Nephron (organoid): Measurements from ENCODE around the gene ZNF343.

Experiments used
- H3K27ac Mint-ChIP-seq, 3 experiments: 2 replicates each; pipeline ENCODE4 v1.8.0; 2020; ENCODE audit warnings: mixed read lengths in 3 of 3, mild to moderate bottlenecking in 2 of 3, moderate library complexity in 1 of 3
- H3K27me3 Mint-ChIP-seq: 2 replicates; pipeline ENCODE4 v1.8.0; 2021; ENCODE audit warnings: low read depth, mild to moderate bottlenecking, moderate library complexity, mixed read lengths
- H3K36me3 Mint-ChIP-seq: 2 replicates; pipeline ENCODE4 v1.8.0; 2020; ENCODE audit warnings: low read depth, mixed read lengths
- H3K4me1 Mint-ChIP-seq: 2 replicates; pipeline ENCODE4 v1.8.0; 2020; ENCODE audit warnings: mixed read lengths
- H3K4me3 Mint-ChIP-seq, 3 experiments: 2 replicates each; pipeline ENCODE4 v1.8.0; 2020; ENCODE audit warnings: mild to moderate bottlenecking in 3 of 3, mixed read lengths in 3 of 3, moderate library complexity in 2 of 3
- H3K9me3 Mint-ChIP-seq: 2 replicates; pipeline ENCODE4 v1.8.0; 2020; ENCODE audit warnings: mixed read lengths
- TF ChIP-seq, protein P1 (sequence below), 3 experiments: fragments of 200-600 bp; sonication (generic); IDR thresholded peaks; one replicate each; pipeline ENCODE4 v1.5.0; 2021; ENCODE audit warnings: antibody characterized with exemption in 3 of 3; ENCODE audit not compliant: unreplicated experiment in 3 of 3

Gene ZNF343

DNA sequence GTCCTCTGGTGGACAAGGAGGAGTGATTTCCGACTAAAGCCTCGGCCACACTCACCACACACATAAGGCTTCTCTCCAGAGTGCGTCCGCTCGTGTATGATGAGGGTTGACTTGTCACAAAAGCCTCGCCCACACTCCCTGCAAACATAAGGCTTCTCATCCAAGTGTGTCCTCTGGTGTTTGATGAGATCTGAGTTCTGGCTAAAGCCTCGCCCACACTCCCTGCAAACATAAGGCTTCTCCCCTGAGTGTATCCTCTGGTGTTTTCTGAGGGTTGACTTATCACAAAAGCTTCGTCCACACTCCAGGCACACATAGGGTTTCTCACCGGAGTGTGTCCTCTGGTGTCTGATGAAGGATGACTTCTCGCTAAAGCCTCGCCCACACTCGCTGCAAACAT lies 25.2 kb downstream of the ZNF343 start:
- Mint-ChIP-seq H3K4me3 (no peak overlapping the region), H3K9me3 (no peaks in the 10 kb centered on the region), H3K4me1 (peaks cover 4% of the 10 kb centered on the region), H3K27ac (no peak overlapping the region), H3K27me3 (no peaks in the 10 kb centered on the region), H3K36me3 (peaks cover 73% of the 10 kb centered on the region)
- TF ChIP-seq, protein P1, sequence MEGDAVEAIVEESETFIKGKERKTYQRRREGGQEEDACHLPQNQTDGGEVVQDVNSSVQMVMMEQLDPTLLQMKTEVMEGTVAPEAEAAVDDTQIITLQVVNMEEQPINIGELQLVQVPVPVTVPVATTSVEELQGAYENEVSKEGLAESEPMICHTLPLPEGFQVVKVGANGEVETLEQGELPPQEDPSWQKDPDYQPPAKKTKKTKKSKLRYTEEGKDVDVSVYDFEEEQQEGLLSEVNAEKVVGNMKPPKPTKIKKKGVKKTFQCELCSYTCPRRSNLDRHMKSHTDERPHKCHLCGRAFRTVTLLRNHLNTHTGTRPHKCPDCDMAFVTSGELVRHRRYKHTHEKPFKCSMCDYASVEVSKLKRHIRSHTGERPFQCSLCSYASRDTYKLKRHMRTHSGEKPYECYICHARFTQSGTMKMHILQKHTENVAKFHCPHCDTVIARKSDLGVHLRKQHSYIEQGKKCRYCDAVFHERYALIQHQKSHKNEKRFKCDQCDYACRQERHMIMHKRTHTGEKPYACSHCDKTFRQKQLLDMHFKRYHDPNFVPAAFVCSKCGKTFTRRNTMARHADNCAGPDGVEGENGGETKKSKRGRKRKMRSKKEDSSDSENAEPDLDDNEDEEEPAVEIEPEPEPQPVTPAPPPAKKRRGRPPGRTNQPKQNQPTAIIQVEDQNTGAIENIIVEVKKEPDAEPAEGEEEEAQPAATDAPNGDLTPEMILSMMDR (IDR thresholded peaks at IDR 0.05; ENCODE audit: unreplicated experiment in 3 of 3): no peak

DNA sequence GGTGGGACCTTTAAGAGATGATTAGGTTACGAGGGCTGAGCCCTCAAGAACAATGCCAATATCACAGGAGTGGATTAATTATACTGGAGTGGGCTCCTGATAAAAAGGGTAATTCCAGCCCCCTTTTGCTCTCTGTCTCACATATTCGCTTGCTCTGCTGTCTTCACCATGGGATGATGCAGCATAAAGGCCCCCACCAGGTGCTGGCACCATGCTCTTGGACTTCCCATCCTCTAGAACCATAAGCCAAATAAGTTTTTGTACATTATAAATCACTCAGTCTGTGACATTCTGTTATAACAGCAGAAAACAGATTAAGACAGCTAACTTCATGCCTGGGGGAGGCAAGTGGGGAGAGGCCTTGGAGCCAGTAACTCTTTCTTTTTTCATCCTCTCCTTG lies 28.3 kb downstream of the ZNF343 start:
- Mint-ChIP-seq H3K27me3 (no peaks in the 10 kb centered on the region), H3K36me3 (peaks cover 58% of the 10 kb centered on the region), H3K9me3 (no peaks in the 10 kb centered on the region), H3K4me3 (no peak overlapping the region), H3K27ac (no peak overlapping the region), H3K4me1 (peaks cover under 1% of the 10 kb centered on the region)
- TF ChIP-seq, protein P1 (IDR thresholded peaks at IDR 0.05; ENCODE audit: unreplicated experiment in 3 of 3): no peak

DNA sequence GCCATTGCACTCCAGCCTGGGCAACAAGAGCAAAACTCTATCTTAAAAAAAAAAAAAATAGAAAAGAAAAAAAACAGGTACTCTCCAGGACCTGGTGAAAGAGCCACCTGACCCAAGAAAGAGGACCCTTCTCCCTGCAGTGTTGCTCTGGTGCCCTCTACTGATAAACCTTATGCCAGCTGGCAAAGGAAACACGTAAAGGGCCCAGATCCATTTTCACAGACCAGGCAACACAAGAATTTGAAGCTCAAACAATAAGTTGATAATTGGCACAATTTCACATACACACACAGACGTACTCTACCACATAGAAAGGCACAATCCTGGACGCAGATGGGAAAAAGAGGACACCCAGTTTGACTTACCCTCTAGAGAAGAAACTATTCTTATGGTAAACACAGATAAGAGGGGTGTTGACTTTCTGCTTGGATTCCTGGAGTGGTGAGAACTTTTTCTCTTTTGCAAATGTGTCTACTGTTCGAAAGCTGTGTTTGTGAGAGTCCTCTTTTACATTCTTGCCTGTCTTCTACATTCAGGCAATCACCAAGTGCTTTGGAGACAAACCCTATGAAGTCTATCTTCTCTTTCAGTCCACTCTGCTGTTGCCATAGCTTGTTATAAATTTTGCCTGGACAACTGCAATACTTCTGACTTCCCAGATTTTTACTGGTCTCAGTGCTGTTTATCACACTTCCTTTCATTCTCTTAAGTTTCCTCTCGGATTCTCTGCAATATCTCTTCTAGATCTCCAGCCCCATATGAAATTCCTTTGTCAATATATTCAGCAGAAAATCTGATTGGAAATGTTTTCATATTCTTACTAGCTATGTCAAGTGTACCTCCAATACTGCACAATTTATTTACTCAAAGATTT lies 31.7 kb downstream of the ZNF343 start:
- TF ChIP-seq, protein P1 (IDR thresholded peaks at IDR 0.05; ENCODE audit: unreplicated experiment in 3 of 3): no peak
- Mint-ChIP-seq H3K27me3 (no peaks in the 10 kb centered on the region), H3K4me1 (no peaks in the 10 kb centered on the region), H3K4me3 (no peak overlapping the region), H3K36me3 (peaks cover 41% of the 10 kb centered on the region), H3K27ac (no peak overlapping the region), H3K9me3 (no peaks in the 10 kb centered on the region)

DNA sequence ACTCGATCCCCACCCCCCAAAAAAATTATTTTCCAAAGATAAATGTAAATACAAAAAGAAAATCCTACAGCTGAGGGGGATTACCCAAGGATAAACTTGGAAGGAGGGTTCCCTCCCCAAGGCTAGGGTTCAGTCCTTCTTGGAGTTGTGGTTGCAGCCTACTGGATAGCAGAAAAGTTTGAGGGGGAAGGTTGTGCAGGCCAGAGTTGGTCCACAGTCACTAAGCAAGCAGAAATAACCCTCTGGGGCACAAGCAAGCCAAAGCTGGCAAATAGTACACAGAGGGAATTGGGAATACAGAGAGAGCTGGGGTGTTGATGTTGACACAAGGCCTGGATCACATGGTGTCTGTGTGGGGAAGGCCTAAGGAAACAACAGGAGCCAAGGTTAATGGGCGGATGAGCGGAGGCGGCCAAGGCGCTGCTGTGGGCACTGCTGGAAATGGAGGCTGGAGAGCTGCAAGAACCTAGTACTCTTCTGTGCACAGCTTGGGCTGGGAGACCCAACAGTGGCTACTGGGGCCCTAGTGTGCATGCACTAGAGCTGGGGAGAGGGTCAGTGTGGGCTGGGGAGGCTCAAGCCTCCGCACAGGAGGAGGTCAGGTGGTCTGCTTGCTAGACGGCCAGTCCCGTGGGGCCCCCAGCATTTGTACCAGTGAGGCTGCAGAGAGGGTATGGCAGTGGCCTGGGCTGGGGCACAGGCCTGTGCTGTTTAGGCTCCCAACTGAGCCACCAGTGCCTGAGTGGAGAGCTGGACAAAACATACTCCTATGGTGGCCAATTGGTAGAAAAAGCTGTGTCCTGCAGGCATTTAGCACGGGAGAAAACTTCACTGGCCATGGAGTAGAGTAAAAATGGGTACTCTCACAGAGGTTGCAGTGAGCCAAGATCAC lies 32.6 kb downstream of the ZNF343 start:
- no peaks in the 10 kb centered on the region for H3K9me3 Mint-ChIP-seq

DNA sequence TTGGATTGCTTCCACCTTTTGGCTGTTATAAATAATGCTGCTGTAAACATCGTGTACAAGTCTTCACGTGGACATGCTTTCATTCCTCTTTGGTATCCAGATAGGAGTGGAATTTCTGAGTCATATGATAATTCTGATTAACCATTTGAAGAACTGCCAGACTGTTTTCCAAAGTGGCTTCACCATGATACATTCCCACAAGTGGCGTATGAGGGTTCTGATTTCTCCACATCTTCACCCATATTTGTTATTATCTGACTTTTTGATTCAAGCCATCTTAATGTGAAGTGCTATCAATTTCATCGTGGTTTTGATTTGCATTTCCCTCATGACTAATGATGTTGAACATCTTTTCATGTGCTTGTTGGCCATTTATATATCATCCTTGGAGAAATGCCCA lies 35.2 kb downstream of the ZNF343 start:
- Mint-ChIP-seq H3K9me3 (no peaks in the 10 kb centered on the region), H3K36me3 (peaks cover 22% of the 10 kb centered on the region), H3K27me3 (no peaks in the 10 kb centered on the region), H3K4me1 (peaks cover 21% of the 10 kb centered on the region), H3K27ac (no peak overlapping the region), H3K4me3 (no peak overlapping the region)
- TF ChIP-seq, protein P1 (IDR thresholded peaks at IDR 0.05; ENCODE audit: unreplicated experiment in 3 of 3): no peak

More for the DNA sequence above, 32.6 kb downstream of the ZNF343 start:
- Mint-ChIP-seq H3K36me3 (peaks cover 33% of the 10 kb centered on the region), H3K27me3 (no peaks in the 10 kb centered on the region), H3K4me3 (no peak overlapping the region), H3K4me1 (peaks cover 1% of the 10 kb centered on the region), H3K27ac (no peak overlapping the region)
- TF ChIP-seq, protein P1 (IDR thresholded peaks at IDR 0.05; ENCODE audit: unreplicated experiment in 3 of 3): no peak
